ENCODE results near the gene WWOX. TPM values are rescaled to one million over a fixed set of nuclear protein-coding genes. Genes with fewer than 3 reads are reported as not detected.

Gene WWOX
- total RNA-seq, 1 experiment from 2014 or later = 15.6 TPM

DNA sequence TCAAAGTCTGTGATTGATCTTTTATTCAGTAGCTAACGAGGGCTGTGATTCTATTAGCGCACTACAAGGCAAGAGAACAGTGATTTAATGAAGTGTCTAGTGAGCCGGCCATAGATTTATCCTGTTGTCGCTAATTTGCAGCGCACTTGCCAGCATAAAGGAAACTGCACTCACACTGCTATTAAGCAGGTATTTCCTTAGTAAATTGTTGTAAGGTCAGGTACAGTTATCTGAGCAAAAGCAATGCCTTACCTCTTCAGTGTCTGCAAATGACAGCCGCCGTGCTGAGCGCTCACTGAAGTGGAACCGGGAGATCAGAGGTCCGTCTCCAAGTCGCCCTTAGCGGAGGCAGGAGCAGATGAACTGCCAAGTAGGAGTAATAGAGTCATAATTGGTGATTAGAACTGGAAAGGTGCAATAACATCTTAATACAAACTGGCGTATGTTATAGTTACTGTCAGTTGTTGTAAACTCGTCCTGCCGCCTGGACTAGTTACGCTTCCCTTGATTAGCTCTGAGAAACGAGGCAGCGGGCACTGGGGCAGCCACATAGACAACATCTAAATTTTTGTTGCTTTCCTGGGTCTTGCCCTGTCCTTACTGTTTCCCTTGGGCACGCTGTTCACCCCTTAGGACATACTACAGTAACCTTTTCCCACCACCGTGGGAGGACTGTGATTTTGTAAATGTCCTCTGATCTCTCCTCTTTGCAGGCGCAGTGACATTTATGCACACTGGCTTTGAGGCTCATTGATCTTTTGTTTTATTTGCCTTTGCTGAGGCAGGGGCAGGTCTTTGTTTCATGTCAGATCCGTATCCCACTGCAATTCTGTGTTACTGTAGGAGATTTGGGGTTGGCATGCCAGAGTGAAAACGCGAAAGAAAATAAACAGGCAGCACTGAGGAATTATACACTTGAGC is 363.1 kb downstream of the WWOX start:
- no peak overlapping the region for H3K23ac ChIP-seq (ENCODE audit: insufficient read length, low read depth, low read length)
- WGBS (ENCODE audit: extremely low coverage, insufficient read length, low lambda C conversion rate) = no CpG with 5 or more reads among the region's 24 CpGs
- H3K9me3 Mint-ChIP-seq = peaks cover 8 to 13% of the 10 kb centered on the region in 2 experiments; a peak in 4 of 5 replicates
- H3K27ac Mint-ChIP-seq = no peak overlapping the region
- H3T11ph ChIP-seq (ENCODE audit: low read length) = no peak overlapping the region
- H3K27ac ChIP-seq (ENCODE audit: insufficient read length, low read depth, low read length) = no peak overlapping the region
- no peak overlapping the region for H3K18ac ChIP-seq (ENCODE audit: insufficient read length, low read depth, low read length)
- no peak overlapping the region for H2AFZ ChIP-seq (ENCODE audit: low read length)
- no peaks in the 10 kb centered on the region for H4K20me1 ChIP-seq (ENCODE audit: control insufficient read depth, insufficient read depth, insufficient read length)
- no peak overlapping the region for H2BK12ac ChIP-seq (ENCODE audit: insufficient read length, low read depth, low read length)
- no peaks in the 10 kb centered on the region for H3K27me3 Mint-ChIP-seq (ENCODE audit: low read depth)
- H3K4ac ChIP-seq (ENCODE audit: low read depth, low read length) = no peak overlapping the region
- no peak overlapping the region for H4K8ac ChIP-seq (replicated peaks; ENCODE audit: insufficient read length, low read depth, low read length)
- no peaks in the 10 kb centered on the region for H3K79me2 ChIP-seq (ENCODE audit: insufficient read depth, low read length)
- H2BK5ac ChIP-seq (ENCODE audit: insufficient read length, low read length) = no peak overlapping the region
- peaks cover 3 to 9% (median 5%) of the 10 kb centered on the region in 3 experiments; a peak in 6 of 7 replicates for H3K36me3 Mint-ChIP-seq (ENCODE audit: insufficient read depth in 1 of 3, low read depth in 3 of 3)
- no peak overlapping the region for H3K56ac ChIP-seq (ENCODE audit: insufficient read length, low read depth, low read length)
- H4K5ac ChIP-seq (ENCODE audit: insufficient read length, low read depth, low read length) = no peak overlapping the region
- TF ChIP-seq, protein P1, sequence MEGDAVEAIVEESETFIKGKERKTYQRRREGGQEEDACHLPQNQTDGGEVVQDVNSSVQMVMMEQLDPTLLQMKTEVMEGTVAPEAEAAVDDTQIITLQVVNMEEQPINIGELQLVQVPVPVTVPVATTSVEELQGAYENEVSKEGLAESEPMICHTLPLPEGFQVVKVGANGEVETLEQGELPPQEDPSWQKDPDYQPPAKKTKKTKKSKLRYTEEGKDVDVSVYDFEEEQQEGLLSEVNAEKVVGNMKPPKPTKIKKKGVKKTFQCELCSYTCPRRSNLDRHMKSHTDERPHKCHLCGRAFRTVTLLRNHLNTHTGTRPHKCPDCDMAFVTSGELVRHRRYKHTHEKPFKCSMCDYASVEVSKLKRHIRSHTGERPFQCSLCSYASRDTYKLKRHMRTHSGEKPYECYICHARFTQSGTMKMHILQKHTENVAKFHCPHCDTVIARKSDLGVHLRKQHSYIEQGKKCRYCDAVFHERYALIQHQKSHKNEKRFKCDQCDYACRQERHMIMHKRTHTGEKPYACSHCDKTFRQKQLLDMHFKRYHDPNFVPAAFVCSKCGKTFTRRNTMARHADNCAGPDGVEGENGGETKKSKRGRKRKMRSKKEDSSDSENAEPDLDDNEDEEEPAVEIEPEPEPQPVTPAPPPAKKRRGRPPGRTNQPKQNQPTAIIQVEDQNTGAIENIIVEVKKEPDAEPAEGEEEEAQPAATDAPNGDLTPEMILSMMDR (conservative IDR thresholded peaks at IDR 0.05) = no peak
- no peaks in the 10 kb centered on the region for H3K9me3 ChIP-seq (ENCODE audit: control insufficient read depth, low read depth, low read length)
- H3K4me1 ChIP-seq (ENCODE audit: insufficient read depth, low read length) = no peaks in the 10 kb centered on the region
- no peak overlapping the region for H2AK5ac ChIP-seq (ENCODE audit: insufficient read length, low read length)
- H3K14ac ChIP-seq (ENCODE audit: insufficient read depth, low read length) = no peak overlapping the region
- H4K91ac ChIP-seq (ENCODE audit: insufficient read length, low read depth, low read length) = no peak overlapping the region
- H2BK120ac ChIP-seq (ENCODE audit: low read depth, low read length, poor library complexity, severe bottlenecking) = no peak overlapping the region
- no peak overlapping the region for H3K9ac ChIP-seq (ENCODE audit: extremely low read depth, insufficient read length, low read length)
- no peak for DNase-seq
- no peaks in the 10 kb centered on the region for H3K79me1 ChIP-seq (ENCODE audit: insufficient read depth, low read depth, low read length, poor library complexity, severe bottlenecking)
- H3K27me3 ChIP-seq (ENCODE audit: insufficient read depth, low read length) = no peaks in the 10 kb centered on the region
- H3K4me1 Mint-ChIP-seq = peaks cover 3 to 10% of the 10 kb centered on the region in 2 experiments; a peak in 3 of 4 replicates
- H2BK20ac ChIP-seq (ENCODE audit: low read depth, low read length, poor library complexity, severe bottlenecking) = no peak overlapping the region
- H3K4me3 Mint-ChIP-seq = no peak overlapping the region
- H3K4me2 ChIP-seq (ENCODE audit: insufficient read depth, insufficient read length, low read length) = no peak overlapping the region
- no peaks in the 10 kb centered on the region for H3K23me2 ChIP-seq (ENCODE audit: insufficient read length, low read depth, low read length, poor library complexity, severe bottlenecking)
- H2BK15ac ChIP-seq (ENCODE audit: low read depth, low read length) = no peak overlapping the region
